Prostate gland (tissue), 2 donors: ENCODE results near the gene POLD4.

ENCODE experiments used
- POLR2A ChIP-seq: fragments of 450-650 bp; IDR thresholded peaks from one replicate; pipeline ENCODE4 v1.6.1; 2016; ENCODE audit warnings: antibody characterized with exemption, mild to moderate bottlenecking
- TF ChIP-seq, protein P1 (sequence below), 4 experiments: fragments of 200-600 bp in 2 of 4; fragments of 450-650 bp in 2 of 4; sonication (generic) in 2 of 4; IDR thresholded peaks; 1 replicate in 3 of 4; 2 replicates in 1 of 4; pipeline ENCODE4 v1.5.1; 2016 to 2019; ENCODE audit warnings: antibody characterized with exemption in 4 of 4, mild to moderate bottlenecking in 2 of 4, moderate library complexity in 2 of 4

- TF ChIP-seq, protein P1, sequence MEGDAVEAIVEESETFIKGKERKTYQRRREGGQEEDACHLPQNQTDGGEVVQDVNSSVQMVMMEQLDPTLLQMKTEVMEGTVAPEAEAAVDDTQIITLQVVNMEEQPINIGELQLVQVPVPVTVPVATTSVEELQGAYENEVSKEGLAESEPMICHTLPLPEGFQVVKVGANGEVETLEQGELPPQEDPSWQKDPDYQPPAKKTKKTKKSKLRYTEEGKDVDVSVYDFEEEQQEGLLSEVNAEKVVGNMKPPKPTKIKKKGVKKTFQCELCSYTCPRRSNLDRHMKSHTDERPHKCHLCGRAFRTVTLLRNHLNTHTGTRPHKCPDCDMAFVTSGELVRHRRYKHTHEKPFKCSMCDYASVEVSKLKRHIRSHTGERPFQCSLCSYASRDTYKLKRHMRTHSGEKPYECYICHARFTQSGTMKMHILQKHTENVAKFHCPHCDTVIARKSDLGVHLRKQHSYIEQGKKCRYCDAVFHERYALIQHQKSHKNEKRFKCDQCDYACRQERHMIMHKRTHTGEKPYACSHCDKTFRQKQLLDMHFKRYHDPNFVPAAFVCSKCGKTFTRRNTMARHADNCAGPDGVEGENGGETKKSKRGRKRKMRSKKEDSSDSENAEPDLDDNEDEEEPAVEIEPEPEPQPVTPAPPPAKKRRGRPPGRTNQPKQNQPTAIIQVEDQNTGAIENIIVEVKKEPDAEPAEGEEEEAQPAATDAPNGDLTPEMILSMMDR (IDR thresholded peaks at IDR 0.05), result peak; percentile 83 to 99 (median 94)
- no peak for TF ChIP-seq POLR2A
Observed at GRCh38 chr11:67382276-67383136, 29.2 kb upstream of the POLD4 start.
